GM19372 (cell line): Measurements from ENCODE around the gene CHD6.

Source experiments
- ATAC-seq: cut with Tn5 transposase; IDR thresholded peaks from one replicate; pipeline ENCODE4 v1.9.1; 2021; ENCODE audit warnings: mild to moderate bottlenecking, low read depth, moderate library complexity; ENCODE audit not compliant: unreplicated experiment

Gene CHD6

GRCh38 chr20:41358717-41359116 lies 259.5 kb downstream of the CHD6 start:
- ATAC-seq = no peak

- ATAC-seq = no peak
Observed at GRCh38 chr20:41358230-41358629, 259.9 kb downstream of the CHD6 start.

GRCh38 chr20:41357424-41358163 lies 260.6 kb downstream of the CHD6 start:
- no peak for ATAC-seq

GRCh38 chr20:41356951-41357350 lies 261.2 kb downstream of the CHD6 start:
- ATAC-seq = no peak

GRCh38 chr20:41355598-41356203 lies 262.5 kb downstream of the CHD6 start:
- no peak for ATAC-seq

GRCh38 chr20:41355192-41355591 lies 263.0 kb downstream of the CHD6 start:
- no peak for ATAC-seq

GRCh38 chr20:41353530-41353929 lies 264.6 kb downstream of the CHD6 start:
- ATAC-seq = no peak

GRCh38 chr20:41352666-41353065 lies 265.5 kb downstream of the CHD6 start:
- ATAC-seq = no peak

GRCh38 chr20:41352106-41352505 lies 266.1 kb downstream of the CHD6 start:
- no peak for ATAC-seq
